NCI-H2081 treated with DMSO at 0.1 percent for 48 hours (cell line): ENCODE results near the gene SLC27A2.

ENCODE experiments used
- DNase-seq: peaks from one replicate; lab custom pipeline; 2025; lab: John Stamatoyannopoulos, UW

Gene SLC27A2

GRCh38 chr15:50241684-50242450 lies 59.9 kb downstream of the SLC27A2 start:
- DNase-seq, result no peak

GRCh38 chr15:50244153-50244552 lies 62.2 kb downstream of the SLC27A2 start:
- DNase-seq, result no peak

- no peak for DNase-seq
Measured at GRCh38 chr15:50244959-50245624, 63.1 kb downstream of the SLC27A2 start.

GRCh38 chr15:50246631-50247030 lies 64.6 kb downstream of the SLC27A2 start:
- no peak for DNase-seq

GRCh38 chr15:50247819-50248655 lies 66.0 kb downstream of the SLC27A2 start:
- DNase-seq, result no peak

GRCh38 chr15:50248994-50249582 lies 67.1 kb downstream of the SLC27A2 start:
- no peak for DNase-seq

GRCh38 chr15:50249704-50250103 lies 67.7 kb downstream of the SLC27A2 start:
- no peak for DNase-seq

GRCh38 chr15:50250760-50251394 lies 68.9 kb downstream of the SLC27A2 start:
- DNase-seq, result no peak

GRCh38 chr15:50251638-50252182 lies 69.7 kb downstream of the SLC27A2 start:
- DNase-seq, result no peak

- DNase-seq, result no peak
Measured at GRCh38 chr15:50252556-50252955, 70.6 kb downstream of the SLC27A2 start.

- no peak for DNase-seq
Measured at GRCh38 chr15:50256188-50257041, 74.4 kb downstream of the SLC27A2 start.

- no peak for DNase-seq
Measured at GRCh38 chr15:50257332-50257731, 75.3 kb downstream of the SLC27A2 start.

GRCh38 chr15:50257924-50258323 lies 75.9 kb downstream of the SLC27A2 start:
- no peak for DNase-seq

- DNase-seq, result no peak
Measured at GRCh38 chr15:50259276-50259675, 77.3 kb downstream of the SLC27A2 start.

- no peak for DNase-seq
Measured at GRCh38 chr15:50260969-50261496, 79.0 kb downstream of the SLC27A2 start.

- no peak for DNase-seq
Measured at GRCh38 chr15:50261981-50262380, 80.0 kb downstream of the SLC27A2 start.

- no peak for DNase-seq
Measured at GRCh38 chr15:50262533-50262932, 80.5 kb downstream of the SLC27A2 start.

- DNase-seq, result no peak
Measured at GRCh38 chr15:50265620-50266019, 83.6 kb downstream of the SLC27A2 start, which contains the start of gene HDC. HDC (minus strand) TSS chr15:50265726; CDS start chr15:50265623, 103 bp downstream.

- no peak for DNase-seq
Measured at GRCh38 chr15:50267577-50267976, 85.6 kb downstream of the SLC27A2 start.

GRCh38 chr15:50275091-50275490 lies 93.1 kb downstream of the SLC27A2 start:
- DNase-seq, result no peak
